Amygdala (tissue), 56 donors: ENCODE measurements around the gene INPP4B.
A peak's percentile ranks its signal among the peaks of the same experiment; 100 is the strongest.

Source experiments
- DNase-seq, 56 donors: peaks; one replicate each; lab custom pipeline; 2025; lab: John Stamatoyannopoulos, UW

Gene INPP4B

GRCh38 chr4:142121448-142122350, 724.4 kb downstream of the INPP4B start:
- no peak for DNase-seq

GRCh38 chr4:142120921-142121320, 725.2 kb downstream of the INPP4B start:
- no peak for DNase-seq

GRCh38 chr4:142112451-142112850, 733.6 kb downstream of the INPP4B start:
- no peak for DNase-seq

GRCh38 chr4:142110136-142110535, 736.0 kb downstream of the INPP4B start:
- DNase-seq: no peak

- DNase-seq: no peak
Observed at GRCh38 chr4:142104041-142104440, 742.1 kb downstream of the INPP4B start.

- no peak for DNase-seq
Observed at GRCh38 chr4:142101401-142101800, 744.7 kb downstream of the INPP4B start.

GRCh38 chr4:142100941-142101340, 745.2 kb downstream of the INPP4B start:
- no peak for DNase-seq

GRCh38 chr4:142098900-142099545, 747.1 kb downstream of the INPP4B start:
- DNase-seq: no peak

- DNase-seq: no peak
Observed at GRCh38 chr4:142098380-142098779, 747.7 kb downstream of the INPP4B start.

GRCh38 chr4:142097015-142097414, 749.1 kb downstream of the INPP4B start:
- no peak for DNase-seq

- DNase-seq: no peak
Observed at GRCh38 chr4:142095886-142096605, 750.1 kb downstream of the INPP4B start.

GRCh38 chr4:142092941-142093340, 753.2 kb downstream of the INPP4B start:
- no peak for DNase-seq

- DNase-seq: peak in 1 of 56 donors; percentile 6
Observed at GRCh38 chr4:142091691-142092182, 754.4 kb downstream of the INPP4B start.

- DNase-seq: no peak
Observed at GRCh38 chr4:142091085-142091513, 755.0 kb downstream of the INPP4B start.

GRCh38 chr4:142088906-142089305, 757.2 kb downstream of the INPP4B start:
- no peak for DNase-seq

- no peak for DNase-seq
Observed at GRCh38 chr4:142085513-142086292, 760.4 kb downstream of the INPP4B start.

GRCh38 chr4:142083264-142083663, 762.8 kb downstream of the INPP4B start:
- no peak for DNase-seq

- DNase-seq: no peak
Observed at GRCh38 chr4:142081025-142081424, 765.1 kb downstream of the INPP4B start.

- DNase-seq: no peak
Observed at GRCh38 chr4:142079959-142080358, 766.1 kb downstream of the INPP4B start.

- no peak for DNase-seq
Observed at GRCh38 chr4:142077048-142077447, 769.1 kb downstream of the INPP4B start.
